Activated T-helper 1 cell treated with anti-CD3 and anti-CD28 coated beads, Interleukin-2, amount 50 U/mL, for 16 hours (primary cell): ENCODE data around the gene SLC5A10.
A peak's percentile ranks its signal among the peaks of the same experiment; 100 is the strongest.
"Not testable (repeated sequence)": the region's sequence is repeated elsewhere in the genome, so short reads cannot be mapped to it uniquely, and the experiment has no call there.

Source experiments
- DNase-seq, 2 donors: peaks; one replicate each; pipeline ENCODE4 v3.0.0-alpha.2; 2020; ENCODE audit warnings: low read depth in 1 of 2, low spot score in 1 of 2

Gene SLC5A10

DNA sequence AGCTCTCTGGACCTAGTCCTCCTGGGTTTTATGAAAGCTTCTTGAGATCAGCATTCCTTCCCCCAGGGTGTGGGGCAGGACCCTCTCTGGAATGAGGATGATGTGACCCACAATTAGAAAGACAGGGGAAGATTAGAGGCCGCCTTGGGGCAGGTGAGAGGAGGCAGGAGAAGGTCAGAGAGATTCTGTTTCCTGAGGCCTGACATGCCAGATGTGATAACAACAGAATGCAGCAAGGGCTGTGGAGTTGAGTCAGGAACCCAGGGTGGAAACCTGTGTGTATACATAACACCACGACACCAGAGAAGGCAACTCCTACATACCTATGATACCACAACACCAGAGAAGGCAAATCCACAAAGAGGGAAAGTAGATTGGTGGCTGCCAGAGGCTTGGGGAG, 5.4 kb upstream of the SLC5A10 start:
- DNase-seq, result no peak

- DNase-seq, result no peak
These were observed 4.1 kb upstream of the SLC5A10 start for GRCh38 chr17:18947866-18948265.

DNA sequence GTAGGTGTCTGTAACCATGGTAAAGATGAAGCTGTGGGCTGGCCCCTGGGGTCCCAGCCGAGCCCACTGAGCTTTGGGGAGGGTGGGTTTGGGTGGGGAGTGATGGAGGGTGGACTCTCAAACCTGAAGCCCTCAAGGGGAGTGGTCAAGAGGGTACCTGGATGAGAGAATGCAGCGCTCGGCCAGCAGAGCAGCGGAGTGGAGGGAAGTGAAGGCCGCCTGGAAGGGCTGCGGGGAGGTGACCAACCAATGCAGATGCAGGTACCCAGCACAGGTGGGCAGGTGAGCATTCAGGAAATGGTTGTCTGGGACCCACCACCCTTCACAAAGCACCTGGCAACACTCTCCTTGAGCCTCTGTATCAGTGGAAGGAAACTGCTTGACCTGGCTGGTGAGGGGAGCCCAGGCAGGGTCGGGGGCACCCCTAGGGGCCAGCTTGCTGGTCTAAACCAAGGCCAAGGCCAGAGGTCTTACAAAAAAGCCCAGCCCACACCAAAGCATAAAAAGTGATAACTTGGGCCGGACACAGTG, 3.4 kb upstream of the SLC5A10 start:
- no peak for DNase-seq

GRCh38 chr17:18949566-18949965, 2.4 kb upstream of the SLC5A10 start:
- DNase-seq, result no peak

DNA sequence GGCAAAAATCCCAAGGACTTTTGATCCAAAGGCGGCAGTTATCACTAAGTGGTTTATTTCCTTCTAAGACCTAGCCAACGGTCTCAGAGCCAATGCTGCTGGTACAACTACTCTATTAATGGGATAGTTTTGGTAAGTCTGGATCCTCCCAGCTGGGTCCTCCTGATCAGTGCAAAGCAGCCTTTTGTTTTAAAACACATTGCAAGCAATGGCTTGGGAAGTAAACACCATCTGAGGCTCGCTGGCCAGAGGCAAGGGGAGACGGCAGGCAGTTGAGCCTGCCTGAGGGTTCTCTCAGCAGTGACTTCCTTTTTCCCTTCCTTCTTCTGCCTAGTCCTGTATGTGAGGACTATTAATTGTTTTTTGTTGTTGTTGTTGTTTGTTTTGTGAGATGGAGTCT, 1.6 kb upstream of the SLC5A10 start:
- no peak for DNase-seq

GRCh38 chr17:18950944-18951905, 740 bp upstream of the SLC5A10 start:
- no peak for DNase-seq

GRCh38 chr17:18953231-18953728, 1.3 kb downstream of the SLC5A10 start:
- DNase-seq, result no peak

- no peak for DNase-seq
These were observed 2.4 kb downstream of the SLC5A10 start for GRCh38 chr17:18954321-18954720.

- no peak for DNase-seq
These were observed 3.0 kb downstream of the SLC5A10 start for GRCh38 chr17:18955009-18955408.

- not testable (repeated sequence) for DNase-seq
These were observed 4.1 kb downstream of the SLC5A10 start for GRCh38 chr17:18956021-18956420.

- no peak for DNase-seq
These were observed 4.6 kb downstream of the SLC5A10 start for GRCh38 chr17:18956581-18956980.

DNA sequence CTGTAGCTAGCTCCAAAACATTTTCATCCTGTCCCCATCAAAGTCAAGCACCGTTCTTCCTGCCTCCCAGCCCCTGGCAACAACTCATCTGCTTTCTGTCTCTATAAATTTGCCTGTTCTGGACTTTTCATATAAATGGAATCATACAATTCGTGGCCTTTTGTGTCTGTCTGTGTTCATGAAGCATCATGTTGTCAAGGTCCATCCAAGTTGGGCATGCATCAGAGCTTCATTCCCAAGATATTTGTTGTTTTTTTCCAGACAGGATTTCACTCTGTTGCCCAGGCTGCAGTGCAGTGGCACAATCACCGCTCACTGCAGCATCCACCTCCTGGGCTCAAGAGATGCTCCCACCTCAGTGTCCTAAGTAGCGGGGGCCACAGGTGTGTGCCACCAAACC, 5.9 kb downstream of the SLC5A10 start:
- no peak for DNase-seq

DNA sequence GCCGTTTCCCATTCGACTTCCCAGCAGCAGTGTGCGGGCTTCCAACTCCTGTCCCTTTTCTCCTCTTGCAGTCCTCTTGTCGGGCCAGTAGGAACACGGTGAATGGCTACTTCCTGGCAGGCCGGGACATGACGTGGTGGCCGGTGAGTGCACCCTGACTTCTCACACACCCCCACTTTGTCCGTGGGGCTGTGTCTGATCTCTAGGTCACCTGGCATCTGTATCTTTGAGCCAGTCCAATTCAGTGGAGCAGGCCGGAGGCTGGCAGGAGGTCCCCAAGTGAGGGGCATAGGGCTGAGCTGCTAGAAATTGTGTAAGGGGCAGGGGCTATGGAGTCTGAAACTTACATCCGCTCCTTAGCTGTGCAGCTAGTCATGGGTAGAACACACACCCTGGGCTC, 6.6 kb downstream of the SLC5A10 start:
- no peak for DNase-seq

- no peak for DNase-seq
These were observed 7.3 kb downstream of the SLC5A10 start for GRCh38 chr17:18959071-18959844.

DNA sequence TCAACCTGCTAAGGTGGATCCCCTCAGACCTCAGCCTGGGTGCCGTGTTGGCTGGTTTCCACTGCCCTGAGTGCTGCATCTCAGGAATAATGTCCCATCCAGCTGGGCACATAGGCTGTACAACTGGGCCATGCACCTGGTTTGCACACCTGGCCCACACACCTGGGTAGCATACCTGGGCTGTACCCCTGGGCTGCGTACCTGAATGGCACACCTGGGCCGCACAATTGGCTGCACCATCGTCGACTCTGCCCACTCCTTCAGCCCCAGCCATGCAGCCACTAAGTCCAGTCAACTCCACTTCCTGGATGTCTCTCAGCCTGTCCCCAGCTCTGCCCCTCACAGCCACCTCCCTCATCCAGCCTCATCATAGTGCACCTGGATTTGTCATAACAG, 7.9 kb downstream of the SLC5A10 start:
- DNase-seq, result no peak

DNA sequence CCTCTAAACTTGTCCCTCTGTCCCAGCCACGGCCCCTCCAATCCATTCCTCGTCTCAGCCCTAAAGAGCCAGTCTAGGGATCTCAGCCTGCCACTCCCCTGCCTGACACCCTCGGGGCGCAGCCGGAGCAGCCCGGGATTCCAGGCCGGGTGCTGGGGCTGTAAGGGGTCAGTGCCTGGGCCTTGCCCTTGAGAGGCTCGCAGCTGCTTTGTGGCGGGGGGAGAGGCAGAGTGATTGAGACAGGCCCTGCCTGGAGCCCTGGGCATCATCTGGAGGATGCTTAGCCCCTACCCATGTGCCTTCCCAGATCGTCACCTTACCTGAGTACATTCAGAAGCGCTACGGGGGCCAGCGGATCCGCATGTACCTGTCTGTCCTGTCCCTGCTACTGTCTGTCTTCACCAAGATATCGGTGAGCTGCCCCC, 8.3 kb downstream of the SLC5A10 start:
- no peak for DNase-seq

- DNase-seq, result peak; percentile 68 to 70
These were observed 9.0 kb downstream of the SLC5A10 start for GRCh38 chr17:18960803-18961511.

DNA sequence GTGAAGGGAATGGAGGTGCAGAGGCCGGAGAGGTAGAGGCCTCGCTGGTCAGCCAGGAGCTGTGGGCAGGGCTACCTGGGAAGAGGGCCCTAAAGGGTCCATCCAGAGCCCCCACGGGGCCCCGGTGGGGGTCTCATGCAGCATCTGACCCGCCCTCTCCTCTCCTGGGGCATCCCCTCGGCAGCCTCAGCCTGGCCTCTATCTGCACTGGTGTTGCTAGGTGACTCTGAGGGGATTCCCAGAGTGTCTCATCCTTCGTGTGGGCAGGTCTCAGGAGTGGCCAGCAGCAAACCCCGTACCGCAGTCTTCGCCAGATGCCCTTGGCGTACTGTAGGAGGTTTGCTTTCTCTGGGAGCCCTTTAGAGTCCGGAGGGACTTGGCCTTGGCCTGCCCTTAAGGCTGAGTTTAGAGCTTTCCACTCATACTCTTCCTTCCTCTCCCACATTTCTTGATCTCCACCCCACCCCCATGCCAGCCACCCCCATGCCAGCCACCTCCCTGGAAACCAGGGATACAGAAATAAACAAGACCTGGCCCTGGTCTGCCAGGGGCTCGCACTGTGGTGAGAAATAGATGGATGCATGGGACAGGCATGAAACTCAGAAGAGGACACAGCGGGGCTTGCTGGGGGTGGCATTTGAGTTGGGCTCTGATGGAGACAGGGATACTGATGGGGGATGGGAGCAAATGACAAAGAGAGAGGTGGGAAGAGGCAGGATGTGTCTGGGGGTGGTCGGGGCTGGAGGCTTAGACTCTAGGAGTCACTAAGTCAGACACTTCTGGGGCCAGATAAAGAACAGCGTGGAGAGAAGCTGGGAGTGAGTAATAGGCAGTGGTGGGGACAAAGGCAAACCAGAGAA, 9.9 kb downstream of the SLC5A10 start:
- no peak for DNase-seq

GRCh38 chr17:18962494-18962815, 10.5 kb downstream of the SLC5A10 start:
- no peak for DNase-seq
